GM18508 (cell line): ENCODE data around the gene HEPHL1.

Experiments used
- ATAC-seq: cut with Tn5 transposase; IDR thresholded peaks from one replicate; pipeline ENCODE4 v1.9.1; 2021; ENCODE audit warnings: moderate number of reproducible peaks; ENCODE audit not compliant: insufficient read depth, unreplicated experiment

Gene HEPHL1

GRCh38 chr11:94128291-94128745, 107.2 kb downstream of the HEPHL1 start:
- ATAC-seq = no peak

- ATAC-seq = peak; percentile 55
These were observed 107.8 kb downstream of the HEPHL1 start, which contains the start of gene PANX1 for GRCh38 chr11:94128746-94129511. Gene PANX1, plus strand, starts transcription at chr11:94128841. Its CDS starts 472 bp downstream, at chr11:94129313.

- ATAC-seq = no peak
These were observed 108.6 kb downstream of the HEPHL1 start for GRCh38 chr11:94129512-94130297.

GRCh38 chr11:94130298-94131046, 109.3 kb downstream of the HEPHL1 start:
- no peak for ATAC-seq

GRCh38 chr11:94131047-94131717, 110.0 kb downstream of the HEPHL1 start:
- no peak for ATAC-seq

GRCh38 chr11:94131718-94132115, 110.6 kb downstream of the HEPHL1 start:
- ATAC-seq = no peak

- no peak for ATAC-seq
These were observed 111.0 kb downstream of the HEPHL1 start for GRCh38 chr11:94132152-94132558.

- ATAC-seq = no peak
These were observed 111.8 kb downstream of the HEPHL1 start for GRCh38 chr11:94132823-94133408.

- no peak for ATAC-seq
These were observed 112.6 kb downstream of the HEPHL1 start for GRCh38 chr11:94133752-94134151.

GRCh38 chr11:94134651-94135512, 113.7 kb downstream of the HEPHL1 start:
- ATAC-seq = peak; percentile 60

- no peak for ATAC-seq
These were observed 118.3 kb downstream of the HEPHL1 start for GRCh38 chr11:94139416-94139815.

- ATAC-seq = no peak
These were observed 119.1 kb downstream of the HEPHL1 start for GRCh38 chr11:94140154-94140655.

- no peak for ATAC-seq
These were observed 120.6 kb downstream of the HEPHL1 start for GRCh38 chr11:94141511-94142307.

- ATAC-seq = no peak
These were observed 121.4 kb downstream of the HEPHL1 start for GRCh38 chr11:94142308-94143281.

- ATAC-seq = no peak
These were observed 123.1 kb downstream of the HEPHL1 start for GRCh38 chr11:94144216-94144615.

- no peak for ATAC-seq
These were observed 123.5 kb downstream of the HEPHL1 start for GRCh38 chr11:94144664-94145063.

GRCh38 chr11:94145431-94145830, 124.3 kb downstream of the HEPHL1 start:
- no peak for ATAC-seq
